HepG2 (cell line): ENCODE measurements around the gene CPSF4. TPM values are rescaled to one million over a fixed set of nuclear protein-coding genes. Genes with fewer than 3 reads are reported as not detected.

ENCODE experiments used
- ATAD3A ChIP-seq: sonication (generic); formaldehyde crosslinking; IDR thresholded peaks from 2 replicates; pipeline ENCODE4 v1.4.0; 2020; ENCODE audit warnings: missing genetic modification reagents
- CENPX ChIP-seq: sonication (generic); formaldehyde crosslinking; IDR thresholded peaks from 2 replicates; pipeline ENCODE4 v1.9.0; 2021; ENCODE audit warnings: mild to moderate bottlenecking, missing genetic modification reagents, moderate library complexity
- GLI4 ChIP-seq: sonication (generic); formaldehyde crosslinking; IDR thresholded peaks from 2 replicates; pipeline ENCODE4 v1.5.1; 2020; ENCODE audit warnings: missing genetic modification reagents, mild to moderate bottlenecking, moderate library complexity, borderline replicate concordance
- GMEB2 ChIP-seq: IDR thresholded peaks from 2 replicates; pipeline ENCODE4 v1.6.1; 2016; ENCODE audit warnings: missing biosample characterization, missing genetic modification reagents, low read depth
- IKZF4 ChIP-seq: sonication (generic); formaldehyde crosslinking; IDR thresholded peaks from 2 replicates; pipeline ENCODE4 v1.5.1; 2020; ENCODE audit warnings: borderline replicate concordance, mild to moderate bottlenecking, low read depth, missing genetic modification reagents; ENCODE audit errors: not compliant biosample characterization
- KDM2A ChIP-seq: sonication (generic); formaldehyde crosslinking; IDR thresholded peaks from 2 replicates; pipeline ENCODE4 v1.4.0; 2020; ENCODE audit warnings: low read depth, missing genetic modification reagents, borderline replicate concordance
- KDM5B ChIP-seq: sonication (generic); formaldehyde crosslinking; IDR thresholded peaks from 2 replicates; pipeline ENCODE4 v1.4.0; 2020; ENCODE audit warnings: missing genetic modification reagents, mild to moderate bottlenecking, borderline replicate concordance
- MATR3 ChIP-seq: sonication (generic); formaldehyde crosslinking; IDR thresholded peaks from 2 replicates; pipeline ENCODE4 v1.4.0; 2020; ENCODE audit warnings: missing genetic modification reagents
- SIX4 ChIP-seq: sonication (generic); formaldehyde crosslinking; IDR thresholded peaks from 2 replicates; pipeline ENCODE4 v1.4.0; 2020; ENCODE audit warnings: missing genetic modification reagents
- ZBTB40 ChIP-seq, 2 experiments: fragments of 450-650 bp in 1 of 2; sonication (generic) in 1 of 2; formaldehyde crosslinking in 1 of 2; IDR thresholded peaks; 2 replicates each; pipeline versions ENCODE4 v1.6.1 to v1.8.0; 2016 to 2022; ENCODE audit warnings: antibody characterized with exemption in 1 of 2, mild to moderate bottlenecking in 1 of 2, missing genetic modification reagents in 1 of 2
- ZIK1 ChIP-seq: sonication (generic); formaldehyde crosslinking; IDR thresholded peaks from 2 replicates; pipeline ENCODE4 v1.5.0; 2020; ENCODE audit warnings: mild to moderate bottlenecking, low read depth, missing genetic modification reagents, borderline replicate concordance
- ZNF556 ChIP-seq: sonication (generic); formaldehyde crosslinking; IDR thresholded peaks from 2 replicates; pipeline ENCODE4 v1.4.0; 2020; ENCODE audit warnings: mild to moderate bottlenecking, missing genetic modification reagents, borderline replicate concordance
- ZNF660 ChIP-seq: sonication (generic); formaldehyde crosslinking; IDR thresholded peaks from 2 replicates; pipeline ENCODE4 v1.5.1; 2020; ENCODE audit warnings: mild to moderate bottlenecking, low read depth, missing genetic modification reagents, borderline replicate concordance
- ZNF704 ChIP-seq: sonication (generic); formaldehyde crosslinking; IDR thresholded peaks from 2 replicates; pipeline ENCODE4 v1.8.1; 2023; ENCODE audit warnings: mild to moderate bottlenecking, inconsistent platforms, moderate library complexity, missing genetic modification reagents, borderline replicate concordance
- ZNF782 ChIP-seq: sonication (generic); formaldehyde crosslinking; IDR thresholded peaks from 2 replicates; pipeline ENCODE4 v1.4.0; 2020; ENCODE audit warnings: missing genetic modification reagents, mild to moderate bottlenecking, borderline replicate concordance
- polyA plus RNA-seq, 8 experiments: library from polyadenylated mRNA; depleted of rRNA in 3 of 8; stranded (reverse) in 7 of 8; unstranded in 1 of 8; fragments of >200 nt; fragmentation: Illumina TruSeq in 4 of 8; extraction: Trizol in 4 of 8; gene quantifications; 2 replicates each; pipeline versions ENCODE4 v1.2.1 to v1.2.3, GENCODE V29; 2011 to 2016; ENCODE audit warnings: low read depth in 4 of 8, missing spikeins in 1 of 8, mixed read lengths in 1 of 8; ENCODE audit not compliant: insufficient read depth in 1 of 8
- total RNA-seq, 5 experiments: library from RNA; depleted of rRNA; stranded (reverse); fragments of >200 nt; fragmentation: Illumina TruSeq; extraction: Trizol; gene quantifications; 2 replicates each; pipeline ENCODE4 v1.2.3, GENCODE V29; 2016; ENCODE audit warnings: low read depth in 1 of 5

Gene CPSF4
- total and polyA plus RNA-seq, 2 of the 13 experiments (the other 11 are each of a cell fraction or from before 2014, with no cell fraction given): 34.1 to 49.6 TPM

- TF ChIP-seq GMEB2 (CRISPR knock-in tag): peak; percentile 43; the same call in 1 of the 2 replicates
- TF ChIP-seq ZNF660 (CRISPR knock-in tag): no peak
- peak; percentile 56; the same call in 1 of the 2 replicates for TF ChIP-seq SIX4 (CRISPR knock-in tag)
- TF ChIP-seq GLI4: peak; percentile 87; the same call in 1 of the 2 replicates
- no peak for TF ChIP-seq CENPX
- peak; percentile 84 for TF ChIP-seq ZBTB40 (IDR thresholded peaks at IDR 0.05)
- no peak for TF ChIP-seq ZBTB40 (CRISPR knock-in tag; IDR thresholded peaks at IDR 0.05)
- peak; percentile 62; the same call in 1 of the 2 replicates for TF ChIP-seq KDM5B
- TF ChIP-seq ZNF782 (CRISPR knock-in tag): no peak; the same call in 1 of the 2 replicates
- no peak for TF ChIP-seq MATR3 (CRISPR knock-in tag)
- peak; percentile 34 for TF ChIP-seq IKZF4 (CRISPR knock-in tag)
- TF ChIP-seq ZIK1 (CRISPR knock-in tag): peak; percentile 35; the same call in 1 of the 2 replicates
- peak; percentile 94 for TF ChIP-seq KDM2A
- no peak for TF ChIP-seq ZNF556 (CRISPR knock-in tag)
- TF ChIP-seq ZNF704 (CRISPR knock-in tag): no peak; the same call in 1 of the 2 replicates
- no peak; the same call in 1 of the 2 replicates for TF ChIP-seq ATAD3A (CRISPR knock-in tag)
These were observed 61.2 kb downstream of the CPSF4 start, which contains the start of gene ZNF394 (continued) for GRCh38 chr7:99499721-99500636.
